Left cardiac atrium (tissue), 4 donors: ENCODE data around the gene NXN. TPM values are rescaled to one million over a fixed set of nuclear protein-coding genes. Genes with fewer than 3 reads are reported as not detected.
"Not testable (repeated sequence)": the region's sequence is repeated elsewhere in the genome, so short reads cannot be mapped to it uniquely, and the experiment has no call there.

Experiments used
- ATAC-seq, 2 donors: fragments of 200-7000 bp; cut with Tn5 transposase; one replicate each; pipeline ENCODE4 v1.9.1; 2020; ENCODE audit warnings: mild to moderate bottlenecking in 2 of 2, moderate library complexity in 2 of 2
- DNase-seq: peaks from one replicate; pipeline ENCODE4 v3.0.0-alpha.2; 2020
- intact Hi-C, 2 donors: fragments of 100-400 bp; cut with DNase I; formaldehyde crosslinking; loops; one replicate each; pipeline versions ENCODE4 v1.14.1 to v1.15.1; 2022 to 2023
- total RNA-seq, 2 donors: library from RNA; stranded (reverse); fragmentation: NEBNext Ultra II Directional; extraction: Animal tissue kit (Norgen Biotek cat#: 25700); gene quantifications; one replicate each; pipeline ENCODE4 v1.2.1, GENCODE V29; 2021
- donor health status: DM: no; HTN: yes; CAD: no.
- donor health status: DM: no; HTN: yes; CAD: no; lungs with severe emphysema.
- donor health status: DM: yes; HTN: yes; CAD: no.
- donor health status: Dilated cardiomyopathy.

Gene NXN
- total RNA-seq, 2 donors from 2014 or later = 16.7 to 20.8 TPM

DNA sequence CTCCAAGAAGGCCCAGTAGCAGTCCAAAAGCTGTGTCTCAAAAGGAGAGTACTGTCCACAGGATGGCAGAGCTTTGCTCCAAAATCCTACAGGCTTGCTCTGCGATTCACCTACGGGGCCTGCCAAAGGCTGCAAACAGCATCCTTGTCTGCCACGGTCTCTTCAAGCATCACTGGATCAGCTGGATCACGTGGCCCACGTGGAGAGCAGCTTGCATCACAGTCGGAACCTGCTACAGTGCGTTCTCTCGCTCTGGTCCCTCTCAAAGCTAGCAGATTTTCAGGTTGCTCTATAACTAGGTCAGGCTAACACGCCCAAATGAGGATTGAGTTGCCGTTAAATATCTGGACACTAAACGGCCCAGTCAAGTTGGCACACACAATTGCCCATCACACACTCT lies 9.0 kb upstream of the NXN start:
- ATAC-seq (no peak), DNase-seq (no peak)
- intact Hi-C loops = no loop called here

DNA sequence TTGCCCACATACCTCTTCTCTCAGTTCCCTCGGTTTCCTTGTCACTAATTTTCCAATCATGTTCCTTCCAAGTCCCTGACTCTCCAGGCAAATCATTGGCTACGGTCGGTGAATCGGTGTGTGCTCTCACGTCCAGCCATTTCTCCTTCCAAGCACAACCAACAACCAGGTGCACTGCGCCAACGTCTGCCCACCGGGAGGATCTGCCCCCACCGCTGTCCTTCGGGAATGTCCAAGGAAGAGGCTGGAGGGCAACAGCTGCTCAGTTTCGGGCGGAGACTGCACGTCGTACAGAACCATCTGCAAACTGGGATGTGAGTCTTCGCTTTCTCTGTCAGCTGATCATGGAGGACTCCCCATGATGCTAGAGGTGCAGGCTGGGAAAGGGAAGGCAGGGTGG lies 8.4 kb upstream of the NXN start:
- intact Hi-C loops = no loop called here

DNA sequence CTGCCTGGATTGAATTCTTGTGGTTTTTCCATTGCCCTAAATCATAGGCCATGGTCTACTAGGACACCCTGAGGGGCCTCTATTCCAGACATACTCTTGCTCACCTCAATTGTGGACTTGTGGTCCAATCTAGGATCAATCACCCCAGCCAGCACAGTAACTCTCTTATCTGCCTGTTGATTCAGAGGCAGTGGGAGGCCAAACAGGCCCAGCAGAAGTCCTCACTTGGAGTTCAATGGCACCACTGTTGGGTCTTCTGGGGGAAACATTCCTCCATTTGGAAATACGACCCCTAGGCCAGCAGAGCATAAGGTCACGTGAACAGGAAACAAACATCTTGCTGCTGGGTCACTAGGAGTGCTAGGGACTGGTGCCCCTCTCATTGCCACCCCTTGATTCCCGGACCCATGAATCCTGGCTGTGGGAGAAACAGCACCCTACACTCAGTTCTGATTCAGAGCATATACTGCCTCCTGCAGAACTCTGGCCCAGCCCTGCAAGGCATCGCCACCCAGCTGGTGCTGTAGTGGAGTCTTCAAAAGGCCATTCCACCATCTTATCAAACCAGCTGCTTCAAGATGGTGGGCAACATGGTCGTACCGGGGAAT lies 6.8 kb upstream of the NXN start:
- intact Hi-C loops = no loop called here
- no peak for DNase-seq

More for the DNA sequence above, 8.4 kb upstream of the NXN start:
- no peak for DNase-seq
- no peak for ATAC-seq

DNA sequence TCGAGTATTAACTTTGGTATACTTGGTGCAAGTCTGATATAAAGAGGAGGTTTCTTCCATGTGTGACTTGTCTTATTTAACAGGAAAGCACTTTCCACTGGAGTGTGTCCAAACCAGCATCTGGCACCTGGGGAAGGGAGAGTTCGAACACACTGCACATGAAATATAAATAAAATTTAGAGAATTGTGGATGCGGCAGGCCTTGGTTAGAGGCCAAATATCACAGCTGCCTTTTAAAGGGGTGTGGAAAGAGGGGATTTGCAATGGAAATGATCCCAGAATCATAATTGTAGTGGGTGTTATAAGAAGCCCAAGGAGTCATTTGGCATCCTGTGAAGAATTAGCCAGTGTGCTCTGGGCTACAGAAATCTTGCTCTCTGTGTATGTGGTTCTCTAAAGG lies 4.3 kb upstream of the NXN start:
- DNase-seq (no peak), ATAC-seq (no peak)
- intact Hi-C loops = loop anchor here in 1 of 2 donors (5.0 kb wide), 1 partner anchor 202 kb away; the partner anchor contains the start of genes GLOD4 and MRM3

More for the DNA sequence above, 6.8 kb upstream of the NXN start:
- no peak for ATAC-seq

DNA sequence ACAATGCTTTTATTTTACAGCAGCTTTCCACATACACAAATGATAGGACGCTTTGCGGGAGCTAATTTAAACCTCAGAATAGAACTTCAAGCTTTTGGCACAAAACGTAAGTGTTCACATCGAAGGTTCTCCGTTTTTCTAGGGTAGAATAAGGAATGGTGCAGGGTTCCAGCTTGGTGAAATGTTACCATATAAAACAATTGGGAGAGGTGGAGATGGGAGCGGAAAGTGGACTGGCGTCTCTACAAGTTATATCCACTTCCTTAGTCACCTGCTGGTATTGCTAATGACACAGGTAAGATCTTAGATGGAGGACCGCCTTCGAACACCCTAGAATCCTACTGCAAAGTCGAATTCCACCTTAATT lies 1.7 kb upstream of the NXN start:
- intact Hi-C loops = loop anchor here (2.0 to 5.0 kb wide), 2 partner anchors 186 to 199 kb away; partner anchors contain the start of genes GLOD4 (in 1 of the 2) and MRM3 (in 1 of the 2)
- DNase-seq = no peak
- no peak for ATAC-seq

DNA sequence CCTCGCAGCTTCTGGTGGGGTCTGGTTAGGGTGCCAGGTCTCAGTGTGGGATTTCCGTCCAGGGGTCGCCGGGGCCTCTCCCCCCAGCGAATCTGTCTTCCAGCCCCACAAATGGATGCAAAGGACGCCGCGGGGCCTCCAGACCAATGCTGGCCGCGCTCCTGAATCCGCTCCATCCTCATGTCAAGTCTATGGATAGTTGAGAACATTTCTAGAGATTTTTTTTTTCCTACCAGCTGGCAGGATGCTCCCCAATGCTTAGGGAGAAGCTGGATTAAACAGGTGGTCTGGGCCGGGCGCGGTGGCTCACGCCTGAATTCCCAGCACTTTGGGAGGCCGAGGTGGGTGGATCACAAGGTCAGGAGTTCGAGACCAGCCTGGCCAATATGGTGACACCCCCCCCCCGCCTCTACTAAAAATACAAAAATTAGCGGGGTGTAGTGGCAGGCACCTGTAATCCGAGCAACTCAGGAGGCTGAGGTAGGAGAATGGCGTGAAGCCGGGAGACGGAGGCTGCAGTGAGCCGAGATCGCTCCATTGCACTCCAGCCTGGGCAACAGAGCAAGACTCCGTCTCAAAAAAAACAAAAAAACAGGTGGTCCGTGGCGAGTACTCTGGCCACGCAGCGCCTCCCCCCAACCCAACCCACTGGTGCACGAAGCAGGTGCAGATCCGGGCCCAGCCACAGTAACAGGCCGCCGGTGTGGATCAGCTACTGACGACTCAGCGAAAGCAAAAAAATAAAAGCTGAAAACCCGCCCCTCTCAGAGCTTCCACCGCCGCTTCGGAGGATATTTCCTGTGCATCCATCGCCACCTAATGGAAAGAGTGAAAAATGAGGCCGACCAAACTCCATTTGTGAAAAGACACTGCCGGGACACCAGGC lies 1.1 kb upstream of the NXN start:
- intact Hi-C loops = loop anchor here (2.0 to 5.0 kb wide), 2 partner anchors 186 to 198 kb away; partner anchors contain the start of genes GLOD4 (in 1 of the 2) and MRM3 (in 1 of the 2)
- peak; percentile 77 for DNase-seq
- ATAC-seq = peak; percentile 61 to 76

DNA sequence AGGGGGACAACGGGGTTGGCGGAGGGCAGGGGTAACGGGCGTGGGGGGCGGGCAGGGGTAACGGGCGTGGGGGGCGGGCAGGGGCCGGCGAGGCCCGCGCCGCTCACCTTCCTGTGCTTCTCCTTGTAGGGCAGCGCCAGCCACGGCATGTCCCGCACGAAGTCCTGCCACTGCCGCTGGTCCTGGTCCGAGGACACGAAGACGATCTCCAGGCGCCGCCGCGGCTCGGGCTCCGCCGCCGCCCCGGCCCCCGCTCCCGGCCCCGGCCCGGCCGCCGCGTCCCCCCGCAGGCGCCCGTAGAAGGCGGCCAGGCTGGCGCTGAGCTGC lies 401 bp downstream of the NXN start:
- ATAC-seq (peak in 1 of 2 donors; percentile 58), DNase-seq (no peak)
- intact Hi-C loops = loop anchor here (5.0 kb wide), 2 partner anchors 97 to 182 kb away; no protein-coding TSS in a partner anchor

DNA sequence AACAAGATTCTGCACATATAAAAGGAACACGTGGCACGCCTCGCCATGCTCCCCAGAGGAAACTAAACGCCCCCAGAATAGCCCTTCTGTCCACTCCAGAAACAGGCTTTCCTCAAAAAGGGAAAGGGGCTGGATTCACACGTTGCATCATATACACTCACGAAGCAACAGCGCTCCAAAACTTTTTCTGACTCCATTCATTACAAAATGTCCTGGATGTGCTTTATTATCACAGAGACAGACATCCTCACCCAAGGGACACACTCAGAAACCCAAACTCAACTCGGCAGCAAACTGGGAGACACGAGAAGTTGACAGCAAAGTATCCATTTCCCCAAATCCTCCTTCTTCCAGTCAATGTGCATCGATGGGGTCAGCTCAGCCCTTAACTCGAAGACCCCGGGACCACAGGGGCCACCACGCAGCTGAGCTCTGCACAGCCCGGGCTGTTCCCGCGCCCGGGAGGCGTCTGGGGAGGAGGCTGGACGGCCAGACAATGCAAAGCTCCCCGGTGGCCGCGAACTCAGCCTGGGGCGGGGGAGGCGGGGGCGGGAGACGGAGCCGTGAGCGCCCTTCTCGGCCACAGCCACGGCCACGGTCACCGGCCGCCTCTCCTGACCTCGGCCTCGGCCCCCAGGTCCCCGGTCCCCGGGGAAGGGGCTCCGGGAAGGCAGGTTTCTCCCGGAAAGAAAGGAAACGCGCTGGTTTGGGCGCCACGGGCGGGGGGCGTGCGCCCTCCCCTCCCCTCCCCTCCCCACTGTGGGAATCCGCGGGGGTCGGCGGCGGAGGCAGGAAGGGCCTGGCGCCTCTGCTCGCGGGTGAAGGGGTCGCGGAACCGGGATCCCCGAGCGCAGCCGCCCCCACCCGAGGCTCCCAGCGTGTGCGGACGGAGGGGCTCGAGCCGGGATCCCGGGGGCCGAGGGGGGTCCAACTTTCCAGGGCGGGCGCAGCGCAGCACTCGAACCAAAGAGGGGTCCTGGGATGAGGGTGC lies 1.2 kb downstream of the NXN start:
- peak in 1 of 2 donors; percentile 20 for ATAC-seq
- intact Hi-C loops = loop anchor here (5.0 kb wide), 2 partner anchors 96 to 181 kb away; no protein-coding TSS in a partner anchor
- peak; percentile 51 for DNase-seq

DNA sequence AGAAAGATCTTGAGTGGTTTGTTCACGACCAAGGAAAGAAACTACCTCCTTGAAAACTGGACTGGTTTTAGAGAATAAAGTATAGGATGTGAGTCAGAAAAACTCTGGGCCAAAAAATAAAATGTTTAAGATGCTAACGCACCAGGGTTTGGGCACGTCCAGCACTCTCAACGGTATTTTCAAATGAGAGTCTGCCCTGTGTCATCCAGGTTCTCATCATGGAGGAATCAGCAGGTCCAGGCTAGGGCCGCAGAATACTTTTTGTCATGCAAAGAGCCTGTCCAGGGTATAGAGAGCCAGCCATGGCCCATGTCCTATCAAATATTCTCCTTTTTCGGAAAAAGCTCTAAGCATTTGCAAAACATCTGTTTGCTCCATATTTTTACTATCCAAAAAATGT lies 2.4 kb downstream of the NXN start:
- intact Hi-C loops = loop anchor here (5.0 kb wide), 2 partner anchors 95 to 180 kb away; no protein-coding TSS in a partner anchor
- no peak for ATAC-seq
- DNase-seq = no peak

DNA sequence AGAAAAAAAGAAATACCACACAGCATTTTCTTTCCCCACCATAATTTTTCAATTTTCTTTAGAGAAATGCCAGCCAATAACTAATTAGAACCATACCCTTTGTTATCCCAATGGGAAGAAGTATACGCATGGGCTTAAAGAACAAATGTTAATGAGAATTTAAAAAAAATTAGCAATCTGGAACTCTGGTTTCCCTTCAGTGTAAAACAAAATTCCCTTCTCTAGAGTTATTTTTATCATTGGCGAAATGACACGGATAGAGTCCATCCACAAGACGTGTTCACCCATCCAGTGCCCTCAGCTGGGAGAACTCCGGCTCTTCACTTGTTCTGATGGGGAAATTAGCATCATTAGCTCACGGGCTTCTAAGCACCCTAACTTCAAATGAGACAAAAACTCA lies 3.3 kb downstream of the NXN start:
- DNase-seq (no peak), ATAC-seq (no peak)
- intact Hi-C loops = loop anchor here (5.0 kb wide), 2 partner anchors 94 to 179 kb away; no protein-coding TSS in a partner anchor

DNA sequence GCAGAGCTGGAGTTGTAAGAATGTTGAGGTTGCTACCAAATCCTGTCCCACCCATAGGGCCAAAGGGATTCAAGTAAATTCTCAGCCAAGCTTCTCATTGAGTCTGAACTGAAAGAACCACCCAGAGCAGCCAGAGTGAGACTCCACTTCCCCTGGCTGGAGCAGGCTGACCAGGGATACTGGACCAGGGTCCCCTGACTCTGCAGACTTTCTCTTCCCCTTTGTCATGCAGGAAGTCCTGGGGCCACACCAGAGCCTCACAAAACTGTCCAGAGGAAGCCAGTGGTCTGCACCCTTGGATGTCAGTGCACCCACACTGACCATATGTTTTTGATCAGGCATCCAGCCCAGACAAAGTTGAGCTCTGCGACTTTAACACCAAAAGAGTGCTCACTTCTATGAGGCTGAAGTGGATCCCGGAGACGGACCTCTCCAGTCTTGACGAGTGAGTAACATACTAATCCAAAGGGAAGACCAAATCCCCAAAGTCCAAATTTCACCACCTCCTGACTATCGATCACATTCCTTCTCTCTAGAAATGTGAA lies 4.1 kb downstream of the NXN start:
- no peak for ATAC-seq
- intact Hi-C loops = loop anchor here (5.0 kb wide), 2 partner anchors 93 to 178 kb away; no protein-coding TSS in a partner anchor
- no peak for DNase-seq

DNA sequence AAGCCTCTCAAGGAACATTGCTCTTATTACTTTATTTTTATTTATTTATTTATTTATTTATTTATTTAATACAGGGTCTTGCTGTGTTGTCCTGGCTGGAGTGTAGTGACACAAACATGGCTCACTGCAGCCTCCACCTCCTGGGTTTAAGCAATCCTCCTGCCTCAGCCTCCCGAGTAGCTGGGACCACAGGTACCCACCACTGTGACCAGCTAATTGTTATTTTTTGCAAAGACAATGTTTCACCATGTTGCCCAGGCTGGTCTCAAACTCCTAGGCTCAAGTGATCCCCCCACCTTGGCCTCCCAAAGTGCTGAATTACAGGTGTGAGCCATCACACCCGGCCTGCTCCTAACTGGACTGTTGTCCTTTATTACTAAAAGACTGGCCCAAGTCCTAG lies 4.8 kb downstream of the NXN start:
- not testable (repeated sequence) for ATAC-seq, DNase-seq
- intact Hi-C loops = loop anchor here (5.0 kb wide), 2 partner anchors 92 to 177 kb away; no protein-coding TSS in a partner anchor

DNA sequence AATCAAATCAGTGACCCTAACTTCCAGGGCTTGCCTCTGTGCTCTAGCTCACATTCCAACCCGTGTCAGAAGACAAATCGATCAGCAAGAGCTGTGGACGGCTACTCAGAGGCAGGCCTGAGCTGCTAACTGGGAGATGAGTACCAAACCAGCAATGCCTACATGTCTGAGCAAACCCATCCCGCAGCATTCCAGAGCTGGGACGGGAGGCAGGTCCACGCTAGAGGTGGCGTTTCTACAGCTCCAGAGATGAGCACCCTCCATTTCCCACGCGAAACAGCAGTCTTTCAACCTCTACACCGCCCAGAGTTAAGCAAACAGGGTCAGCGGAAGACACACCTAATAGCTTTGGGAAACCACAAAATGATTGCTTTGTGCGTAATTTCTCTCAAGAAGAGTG lies 6.5 kb downstream of the NXN start:
- DNase-seq (no peak), ATAC-seq (no peak)
- intact Hi-C loops = no loop called here

DNA sequence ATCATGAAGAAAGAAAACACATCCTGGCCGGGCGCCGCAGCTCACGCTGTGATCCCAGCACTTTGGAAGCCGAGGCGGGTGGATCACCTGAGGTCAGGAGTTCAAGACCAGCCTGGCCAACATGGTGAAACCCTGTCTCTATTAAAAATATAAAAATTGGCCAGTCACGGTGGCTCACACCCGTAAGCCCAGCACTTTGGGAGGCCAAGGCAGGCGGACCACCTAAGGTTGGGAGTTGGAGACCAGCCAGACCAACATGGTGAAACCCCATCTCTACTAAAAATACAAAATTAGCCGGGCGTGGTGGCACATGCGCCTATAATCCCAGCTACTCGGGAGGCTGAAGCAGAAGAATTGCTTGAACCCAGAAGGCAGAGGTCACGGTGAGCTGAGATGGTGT lies 7.7 kb downstream of the NXN start:
- ATAC-seq, DNase-seq, intact Hi-C loops: not testable (repeated sequence)

DNA sequence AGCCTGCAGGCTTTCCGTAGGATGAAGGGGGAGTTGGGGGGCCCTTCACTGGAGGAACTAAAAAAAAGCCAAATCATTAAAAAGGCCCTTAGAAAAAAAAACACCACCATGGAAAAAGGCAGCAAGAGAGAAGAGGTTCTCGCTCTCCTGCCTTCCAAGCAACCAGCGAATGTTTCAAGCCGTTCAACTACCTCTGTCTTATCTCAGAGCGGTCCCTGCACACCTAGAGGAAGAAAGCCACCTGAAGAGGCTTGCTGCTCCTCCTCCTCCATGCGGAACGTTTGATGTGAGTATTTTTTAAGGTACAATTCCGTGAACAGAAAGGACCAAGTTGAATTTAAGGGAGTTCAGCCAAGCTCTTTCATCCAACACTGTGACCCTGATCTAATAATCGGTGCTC lies 9.2 kb downstream of the NXN start:
- intact Hi-C loops = no loop called here
- DNase-seq = no peak
- no peak for ATAC-seq

DNA sequence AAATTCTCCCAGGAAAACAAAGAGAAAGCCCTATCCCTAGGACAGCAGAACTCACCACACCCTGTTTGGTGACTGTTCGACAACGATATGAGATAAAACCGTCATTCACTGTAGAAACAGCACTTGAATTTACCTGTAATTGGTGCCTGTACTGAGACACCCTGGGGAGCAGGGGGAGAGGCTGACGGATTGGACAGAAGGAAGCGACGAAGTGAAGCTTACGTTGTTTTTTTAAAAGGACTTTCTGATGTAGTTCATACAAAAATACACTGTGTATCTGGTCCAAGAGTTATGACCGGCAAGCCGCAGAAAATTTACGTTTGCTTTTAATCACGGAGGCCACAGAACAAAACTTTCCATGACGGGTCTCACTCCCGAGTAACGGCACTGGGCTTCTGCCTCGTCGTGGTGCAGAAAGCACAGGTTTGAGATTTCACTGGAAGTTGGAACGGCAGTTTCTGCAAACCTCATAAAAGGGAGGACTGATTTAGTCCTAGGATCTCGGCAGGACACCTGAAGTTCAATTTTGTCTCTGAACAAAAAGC lies 9.7 kb downstream of the NXN start:
- intact Hi-C loops = no loop called here
- DNase-seq (no peak), ATAC-seq (no peak)

DNA sequence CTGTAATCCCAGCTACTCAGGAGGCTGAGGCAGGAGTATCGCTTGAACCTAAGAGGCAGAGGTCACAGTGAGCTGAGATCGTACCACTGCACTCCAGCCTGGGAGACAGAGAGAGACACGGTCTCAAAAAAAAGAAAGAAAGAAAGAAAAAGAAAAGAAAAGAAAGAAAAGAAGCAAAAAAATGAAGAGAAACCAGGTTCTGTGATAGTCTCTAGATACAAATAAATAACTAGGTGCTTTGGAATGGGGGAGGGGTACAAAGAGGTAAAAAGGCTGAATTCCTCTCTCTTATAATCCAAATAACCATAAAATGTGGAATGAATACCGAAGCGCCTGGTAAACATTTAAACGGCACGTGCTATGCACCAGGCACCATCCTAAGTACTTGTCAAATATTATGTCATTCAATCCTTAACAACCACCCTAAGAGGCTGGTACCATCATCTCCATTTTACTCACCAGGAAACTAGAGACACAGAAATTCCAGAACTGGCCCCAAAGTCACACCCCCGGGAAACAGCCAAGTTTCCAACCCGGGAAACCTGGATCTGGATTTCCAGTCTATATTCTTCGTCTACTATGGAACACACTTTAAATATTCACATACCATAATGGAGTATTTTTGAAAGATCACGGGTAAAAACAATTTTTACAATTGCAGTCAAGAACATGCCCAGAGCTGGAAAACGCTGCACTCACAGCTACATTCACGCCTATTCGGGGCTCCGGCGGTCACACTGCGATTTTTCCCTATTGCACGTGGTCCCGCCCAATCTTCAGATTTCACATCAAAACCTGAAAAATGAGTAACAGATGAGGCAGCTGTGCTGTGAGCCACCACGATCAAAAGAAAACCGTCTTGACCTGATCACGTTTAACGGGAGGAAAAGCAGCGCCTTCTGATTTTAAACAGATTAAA lies 10.5 kb downstream of the NXN start:
- ATAC-seq (peak in 1 of 2 donors; percentile 41), DNase-seq (no peak)
- intact Hi-C loops = no loop called here
